Activated CD4-positive, CD25-positive, alpha-beta regulatory T cell (primary cell): ENCODE measurements around the gene CACNG4.

Experiments
- DNase-seq, 4 experiments: peaks; one replicate each; lab custom pipeline; 2025; lab: John Stamatoyannopoulos, UW

The CACNG4 gene

DNA sequence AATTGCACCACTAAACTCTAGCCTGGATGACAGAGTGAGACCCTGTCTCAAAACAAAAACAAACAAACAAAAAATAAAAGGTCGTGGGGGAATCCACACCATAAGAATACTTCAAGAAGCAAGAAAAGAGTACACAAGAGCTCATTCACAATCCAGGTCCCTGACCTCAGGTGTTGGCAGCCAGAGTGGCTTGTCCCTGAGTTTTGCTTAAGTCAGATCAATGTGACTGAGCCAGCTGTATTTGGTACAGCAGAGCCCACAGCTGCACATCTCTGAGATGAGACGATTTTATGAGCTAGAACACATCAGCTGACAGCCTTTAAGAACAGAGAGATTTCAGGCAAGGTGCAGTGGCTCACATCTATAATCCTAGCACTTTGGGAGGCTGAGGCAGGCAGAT, 102.2 kb downstream of the CACNG4 start:
- DNase-seq, result no peak

- no peak for DNase-seq
Measured at GRCh38 chr17:67067571-67068482, 103.3 kb downstream of the CACNG4 start.

DNA sequence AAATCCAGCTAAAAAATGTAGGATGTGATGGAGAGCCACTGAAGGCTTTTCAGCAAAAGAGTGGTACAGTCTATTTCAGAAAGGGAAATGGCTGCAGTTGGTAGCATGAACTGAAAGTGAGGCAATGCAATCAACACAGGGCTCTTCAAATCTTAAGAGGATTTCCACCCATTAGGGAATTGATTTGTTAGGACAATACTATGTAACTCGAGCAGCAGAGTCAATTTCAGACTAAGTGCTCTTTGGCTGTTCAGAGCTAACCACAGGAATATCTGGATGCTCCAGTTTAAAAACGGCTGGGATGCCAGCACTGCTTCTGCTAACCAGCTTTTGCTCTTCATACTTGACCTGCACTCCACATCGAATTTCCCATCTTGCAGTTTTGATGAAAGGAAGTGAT, 104.5 kb downstream of the CACNG4 start:
- DNase-seq, result no peak

DNA sequence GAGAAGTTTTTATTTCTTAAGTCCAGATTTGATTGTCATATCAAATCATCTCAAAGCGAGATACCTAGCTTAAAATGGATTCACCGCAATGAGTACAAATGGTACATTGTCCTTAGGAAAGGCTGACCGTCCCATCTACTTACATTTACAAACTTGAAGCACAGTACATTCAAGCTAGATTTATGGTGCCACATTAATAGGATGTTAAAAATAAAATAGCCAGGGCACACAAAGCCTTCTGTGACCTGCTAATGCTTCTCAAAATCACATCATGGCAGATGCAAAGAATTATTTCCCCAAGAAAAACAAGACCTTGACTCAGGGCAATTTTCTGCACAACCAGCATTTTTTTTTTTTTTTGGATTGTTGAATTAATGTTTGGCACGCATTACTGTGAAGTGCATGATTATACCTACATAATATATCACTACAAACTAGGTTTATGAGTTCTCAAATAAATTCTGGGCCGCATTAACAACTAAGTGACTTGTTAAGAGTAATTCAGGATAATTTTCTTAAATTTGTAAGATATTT, 105.2 kb downstream of the CACNG4 start:
- no peak for DNase-seq

GRCh38 chr17:67071595-67071994, 107.1 kb downstream of the CACNG4 start:
- no peak for DNase-seq

DNA sequence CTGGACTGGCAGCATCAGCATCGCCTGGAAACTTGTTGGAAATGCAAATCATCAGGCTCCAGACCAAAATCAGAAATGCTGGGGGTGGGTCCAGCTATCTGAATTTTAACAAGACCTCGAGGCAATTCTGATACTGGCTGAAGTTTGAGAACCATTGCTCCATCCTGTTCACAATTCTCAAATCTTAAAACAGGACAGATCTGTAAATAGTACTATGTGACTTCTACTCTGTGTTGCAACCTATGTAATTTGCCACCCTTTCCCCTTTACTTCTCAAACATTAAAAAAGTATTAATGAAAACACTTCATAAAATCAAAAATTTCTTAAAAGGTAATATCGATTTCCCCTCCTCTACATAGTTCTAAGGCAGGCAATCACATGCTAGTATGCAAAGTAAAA, 108.4 kb downstream of the CACNG4 start:
- no peak for DNase-seq

DNA sequence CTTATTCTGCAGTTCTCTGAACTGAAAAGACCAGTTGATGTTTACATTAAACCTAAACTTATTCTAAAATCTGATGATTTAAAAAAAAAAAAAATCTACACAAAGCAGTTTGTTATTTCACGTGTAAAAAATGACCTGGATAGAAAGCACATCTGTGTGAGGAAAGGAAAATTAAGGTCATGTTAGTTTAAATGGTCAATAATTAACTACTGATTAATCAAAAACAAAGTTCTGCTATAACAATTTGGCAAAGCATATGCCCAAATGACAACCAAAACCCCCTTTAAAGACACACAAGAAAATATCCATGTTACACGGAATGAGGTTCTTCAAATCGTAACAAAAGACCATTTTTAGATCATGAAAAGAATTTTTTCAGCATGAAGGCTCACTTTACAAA, 110.3 kb downstream of the CACNG4 start:
- no peak for DNase-seq

DNA sequence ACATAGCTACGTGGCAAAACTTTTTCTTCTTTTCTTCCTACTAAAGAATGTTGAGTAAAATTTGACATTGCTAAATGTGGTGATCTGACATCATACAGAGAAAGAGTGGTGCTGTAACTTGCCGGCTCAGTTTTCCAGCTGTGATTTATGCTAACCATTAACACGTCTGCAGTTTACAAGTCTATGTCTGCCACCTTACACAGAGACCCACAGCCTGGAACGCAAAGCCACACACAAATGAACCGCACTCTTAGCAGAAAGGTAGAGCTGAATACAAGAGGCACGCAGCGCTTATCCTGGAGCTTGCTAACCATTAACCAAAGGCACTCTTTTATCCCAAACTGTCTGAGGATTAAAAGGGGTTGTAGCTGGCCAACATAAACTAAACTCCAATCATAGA, 111.8 kb downstream of the CACNG4 start:
- no peak for DNase-seq

DNA sequence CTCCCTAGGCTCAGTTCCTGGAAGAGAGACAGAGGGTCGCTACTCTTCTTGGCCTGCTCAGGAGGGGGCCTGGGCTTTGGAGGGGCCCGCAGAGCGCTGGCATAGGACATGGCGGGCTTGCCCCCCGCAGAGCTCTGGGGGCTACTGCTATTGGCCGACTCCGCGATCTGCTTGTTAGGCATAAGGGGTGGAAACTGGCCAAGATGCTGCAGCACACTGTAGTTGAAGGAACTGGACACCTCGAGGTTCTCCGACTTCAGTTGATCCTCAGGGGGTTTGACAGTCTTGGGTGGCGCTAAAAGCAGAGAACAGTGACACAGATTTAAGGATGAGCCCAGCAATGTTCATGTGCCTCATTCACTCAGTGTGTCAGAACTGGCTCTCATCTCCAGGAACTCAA, 113.8 kb downstream of the CACNG4 start:
- no peak for DNase-seq

GRCh38 chr17:67079491-67079890, 115.0 kb downstream of the CACNG4 start:
- no peak for DNase-seq

DNA sequence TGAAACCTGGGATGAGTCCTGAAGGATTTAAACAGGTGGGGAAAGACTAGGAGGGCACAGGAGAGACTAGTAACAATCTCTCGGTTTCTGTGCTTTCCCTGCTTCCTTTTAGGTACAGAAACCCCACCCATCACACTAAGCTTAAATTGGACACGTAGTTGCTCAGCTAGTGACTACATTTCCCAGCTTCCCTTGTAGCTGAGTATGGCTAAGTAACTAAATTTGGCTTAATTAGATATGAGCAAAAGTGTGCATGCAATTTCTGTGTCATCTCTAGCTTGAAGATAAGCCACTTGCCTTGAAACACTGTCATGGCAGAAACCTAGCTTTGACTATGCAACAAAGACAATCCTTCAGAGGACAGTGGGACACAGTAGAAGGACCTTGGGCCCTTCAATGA, 116.3 kb downstream of the CACNG4 start:
- no peak for DNase-seq

GRCh38 chr17:67082107-67082506, 117.6 kb downstream of the CACNG4 start:
- no peak for DNase-seq
